ENCODE measurements around the gene RIT2. TPM values are rescaled to one million over a fixed set of nuclear protein-coding genes. Genes with fewer than 3 reads are reported as not detected.

The RIT2 gene
- total RNA-seq, 1 experiment from 2014 or later = not detected

DNA sequence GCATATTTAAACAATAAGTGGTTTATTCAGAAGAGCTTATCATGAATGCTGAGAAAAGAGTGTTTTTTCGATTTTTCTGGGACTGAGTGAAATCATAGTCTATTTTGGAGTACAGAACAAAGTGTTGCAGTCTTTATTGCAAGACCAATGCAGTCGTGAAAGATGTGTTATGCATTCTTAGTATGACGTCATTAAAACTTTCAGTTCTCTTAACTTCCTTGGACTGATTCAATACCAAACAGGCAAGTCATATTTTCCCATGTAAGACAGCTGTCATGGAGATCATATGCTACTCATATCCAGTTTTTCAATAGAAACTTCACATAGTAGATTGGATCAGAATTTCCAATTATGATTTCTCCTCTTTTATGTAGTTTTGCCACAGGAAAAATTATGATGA lies 92.6 kb downstream of the RIT2 start:
- BruUV-seq (replicated peaks) = no TSS peak
- Mint-ChIP-seq H3K4me3 (ENCODE audit: low read depth, unreplicated experiment) (no peak overlapping the region), H3K9me3 (ENCODE audit: low read depth, unreplicated experiment) (peaks cover 12% of the 10 kb centered on the region), H3K27ac (ENCODE audit: unreplicated experiment) (no peak overlapping the region), H3K36me3 (ENCODE audit: insufficient read depth, unreplicated experiment) (no peaks in the 10 kb centered on the region), H3K4me1 (ENCODE audit: low read depth, unreplicated experiment) (no peaks in the 10 kb centered on the region), H3K27me3 (ENCODE audit: unreplicated experiment) (no peaks in the 10 kb centered on the region)
- CTCF ChIA-PET = no interaction called here
- intact Hi-C loops (cut with micrococcal nuclease; ENCODE audit: unreplicated experiment) = loop anchor here (10.0 kb wide), 1 partner anchor 62 kb away; no protein-coding TSS in a partner anchor
- TF ChIP-seq, protein P1, sequence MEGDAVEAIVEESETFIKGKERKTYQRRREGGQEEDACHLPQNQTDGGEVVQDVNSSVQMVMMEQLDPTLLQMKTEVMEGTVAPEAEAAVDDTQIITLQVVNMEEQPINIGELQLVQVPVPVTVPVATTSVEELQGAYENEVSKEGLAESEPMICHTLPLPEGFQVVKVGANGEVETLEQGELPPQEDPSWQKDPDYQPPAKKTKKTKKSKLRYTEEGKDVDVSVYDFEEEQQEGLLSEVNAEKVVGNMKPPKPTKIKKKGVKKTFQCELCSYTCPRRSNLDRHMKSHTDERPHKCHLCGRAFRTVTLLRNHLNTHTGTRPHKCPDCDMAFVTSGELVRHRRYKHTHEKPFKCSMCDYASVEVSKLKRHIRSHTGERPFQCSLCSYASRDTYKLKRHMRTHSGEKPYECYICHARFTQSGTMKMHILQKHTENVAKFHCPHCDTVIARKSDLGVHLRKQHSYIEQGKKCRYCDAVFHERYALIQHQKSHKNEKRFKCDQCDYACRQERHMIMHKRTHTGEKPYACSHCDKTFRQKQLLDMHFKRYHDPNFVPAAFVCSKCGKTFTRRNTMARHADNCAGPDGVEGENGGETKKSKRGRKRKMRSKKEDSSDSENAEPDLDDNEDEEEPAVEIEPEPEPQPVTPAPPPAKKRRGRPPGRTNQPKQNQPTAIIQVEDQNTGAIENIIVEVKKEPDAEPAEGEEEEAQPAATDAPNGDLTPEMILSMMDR (IDR thresholded peaks at IDR 0.05; ENCODE audit: unreplicated experiment) = no peak
- no peak for DNase-seq

DNA sequence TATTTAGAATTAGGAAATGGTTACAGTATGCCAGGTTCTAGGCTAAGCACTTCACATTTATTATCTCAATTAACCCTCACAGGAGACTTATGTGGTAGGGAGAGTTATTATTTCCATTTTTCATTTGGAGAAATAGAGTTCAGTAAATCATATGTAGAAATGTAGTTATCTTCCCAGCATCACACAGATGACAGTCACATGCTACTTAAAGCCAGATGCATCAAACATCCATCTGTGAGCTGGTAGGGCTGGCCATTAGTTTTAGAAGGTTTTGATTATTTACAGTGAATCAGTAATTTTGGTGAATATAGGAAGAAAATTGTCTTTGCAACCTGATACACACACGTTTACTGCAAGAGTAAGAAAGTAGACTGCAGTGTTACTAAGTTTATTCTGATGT lies 97.9 kb downstream of the RIT2 start:
- H3K27ac Mint-ChIP-seq (ENCODE audit: unreplicated experiment) = no peak overlapping the region
- no peak overlapping the region for H3K4me3 Mint-ChIP-seq (ENCODE audit: low read depth, unreplicated experiment)
- H3K27me3 Mint-ChIP-seq (ENCODE audit: unreplicated experiment) = no peaks in the 10 kb centered on the region
- peaks cover 13% of the 10 kb centered on the region for H3K9me3 Mint-ChIP-seq (ENCODE audit: low read depth, unreplicated experiment)
- intact Hi-C loops (cut with micrococcal nuclease; ENCODE audit: unreplicated experiment) = loop anchor here (10.0 kb wide), 1 partner anchor 423 kb away; no protein-coding TSS in a partner anchor
- CTCF ChIA-PET = no interaction called here
- no TSS peak for BruUV-seq (replicated peaks)
- no peak for DNase-seq
- no peaks in the 10 kb centered on the region for H3K36me3 Mint-ChIP-seq (ENCODE audit: insufficient read depth, unreplicated experiment)
- TF ChIP-seq, protein P1 (IDR thresholded peaks at IDR 0.05; ENCODE audit: unreplicated experiment) = no peak
- H3K4me1 Mint-ChIP-seq (ENCODE audit: low read depth, unreplicated experiment) = no peaks in the 10 kb centered on the region

DNA sequence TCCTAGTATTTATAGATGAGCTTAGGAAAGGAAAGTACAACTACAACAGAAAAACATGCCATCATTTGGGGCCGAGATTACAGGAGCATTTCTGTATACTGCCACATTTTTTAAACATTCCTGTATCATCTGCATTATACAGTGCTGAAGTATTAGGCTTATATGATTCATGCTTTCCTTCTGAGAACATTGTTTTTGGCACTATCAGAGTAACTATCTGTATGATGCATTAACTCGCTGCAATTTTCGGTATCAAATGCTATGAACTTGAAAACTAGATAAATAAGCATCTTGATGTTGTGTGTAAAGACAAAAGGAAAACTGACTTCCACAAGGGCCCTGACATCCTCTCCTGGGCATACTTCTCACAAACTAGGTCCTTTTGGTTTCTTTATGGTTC lies 102.0 kb downstream of the RIT2 start:
- BruUV-seq (replicated peaks) = no TSS peak
- no peaks in the 10 kb centered on the region for H3K36me3 Mint-ChIP-seq (ENCODE audit: insufficient read depth, unreplicated experiment)
- DNase-seq = no peak
- no peak overlapping the region for H3K27ac Mint-ChIP-seq (ENCODE audit: unreplicated experiment)
- CTCF ChIA-PET = no interaction called here
- TF ChIP-seq, protein P1 (IDR thresholded peaks at IDR 0.05; ENCODE audit: unreplicated experiment) = no peak
- H3K9me3 Mint-ChIP-seq (ENCODE audit: low read depth, unreplicated experiment) = peaks cover 8% of the 10 kb centered on the region
- intact Hi-C loops (cut with micrococcal nuclease; ENCODE audit: unreplicated experiment) = loop anchor here (10.0 kb wide), 1 partner anchor 419 kb away; no protein-coding TSS in a partner anchor
- no peaks in the 10 kb centered on the region for H3K4me1 Mint-ChIP-seq (ENCODE audit: low read depth, unreplicated experiment)
- H3K4me3 Mint-ChIP-seq (ENCODE audit: low read depth, unreplicated experiment) = no peak overlapping the region
- H3K27me3 Mint-ChIP-seq (ENCODE audit: unreplicated experiment) = no peaks in the 10 kb centered on the region

DNA sequence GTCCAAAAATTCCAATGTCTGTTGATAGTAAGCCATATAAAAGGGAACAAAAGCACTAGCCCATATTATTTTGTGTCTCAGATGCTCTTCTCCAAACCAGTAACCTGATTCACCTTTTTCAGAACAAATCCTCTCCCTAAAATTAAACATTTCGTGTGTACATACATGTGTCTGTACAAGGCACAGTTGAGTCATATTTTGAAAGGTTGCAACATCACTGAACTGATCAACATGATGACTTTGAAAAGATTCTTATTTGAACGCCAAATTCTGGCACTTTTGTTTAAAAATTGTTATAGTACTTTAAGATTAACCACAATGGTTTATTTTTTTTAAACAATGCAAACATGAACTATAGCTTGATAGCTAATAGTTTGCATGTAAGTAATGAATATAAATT lies 102.5 kb downstream of the RIT2 start:
- no TSS peak for BruUV-seq (replicated peaks)
- DNase-seq = no peak
- H3K4me1 Mint-ChIP-seq (ENCODE audit: low read depth, unreplicated experiment) = no peaks in the 10 kb centered on the region
- H3K9me3 Mint-ChIP-seq (ENCODE audit: low read depth, unreplicated experiment) = peaks cover 8% of the 10 kb centered on the region
- intact Hi-C loops (cut with micrococcal nuclease; ENCODE audit: unreplicated experiment) = loop anchor here (10.0 kb wide), 1 partner anchor 418 kb away; no protein-coding TSS in a partner anchor
- H3K4me3 Mint-ChIP-seq (ENCODE audit: low read depth, unreplicated experiment) = no peak overlapping the region
- TF ChIP-seq, protein P1 (IDR thresholded peaks at IDR 0.05; ENCODE audit: unreplicated experiment) = no peak
- H3K27me3 Mint-ChIP-seq (ENCODE audit: unreplicated experiment) = no peaks in the 10 kb centered on the region
- CTCF ChIA-PET = no interaction called here
- no peaks in the 10 kb centered on the region for H3K36me3 Mint-ChIP-seq (ENCODE audit: insufficient read depth, unreplicated experiment)
- no peak overlapping the region for H3K27ac Mint-ChIP-seq (ENCODE audit: unreplicated experiment)
